PC-9 (cell line): Measurements from ENCODE around the gene LRRFIP1.

ENCODE experiments used
- EZH2 ChIP-seq: fragments of 200-600 bp; sonication (generic); IDR thresholded peaks from 2 replicates; pipeline ENCODE4 v1.8.0; 2017; ENCODE audit warnings: antibody characterized with exemption, low read depth
- TF ChIP-seq, protein P1 (sequence below): fragments of 200-600 bp; sonication (generic); conservative IDR thresholded peaks from 2 replicates; pipeline ENCODE4 v1.6.1; 2017; ENCODE audit warnings: mixed run types, antibody characterized with exemption, mild to moderate bottlenecking, moderate library complexity

DNA sequence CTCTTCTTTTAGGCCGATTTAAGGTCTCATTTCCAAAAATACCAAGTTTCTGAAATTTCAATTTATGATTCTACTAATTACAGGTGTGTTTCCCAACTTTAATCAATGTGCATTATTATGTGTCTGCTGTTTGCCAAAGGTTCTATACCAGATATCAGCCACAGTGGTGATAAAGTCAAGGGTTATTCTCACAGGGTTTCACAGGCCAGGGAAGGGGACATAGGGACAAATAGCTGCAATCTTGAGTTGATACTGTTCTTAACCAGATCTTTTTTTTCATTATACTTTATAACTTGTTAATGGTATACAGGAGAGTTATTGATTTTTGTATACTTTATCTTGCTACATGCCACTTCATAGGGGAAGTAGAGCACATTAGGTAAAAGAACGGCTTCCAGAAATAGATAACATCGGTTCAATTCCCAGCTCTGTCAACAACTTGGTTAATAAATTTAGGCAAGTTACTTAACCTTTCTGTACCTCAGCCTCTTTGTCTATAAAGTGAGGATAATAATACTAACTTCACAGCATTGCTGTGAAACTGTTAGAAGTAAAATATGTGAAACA lies 200.1 kb downstream of the LRRFIP1 start:
- TF ChIP-seq, protein P1, sequence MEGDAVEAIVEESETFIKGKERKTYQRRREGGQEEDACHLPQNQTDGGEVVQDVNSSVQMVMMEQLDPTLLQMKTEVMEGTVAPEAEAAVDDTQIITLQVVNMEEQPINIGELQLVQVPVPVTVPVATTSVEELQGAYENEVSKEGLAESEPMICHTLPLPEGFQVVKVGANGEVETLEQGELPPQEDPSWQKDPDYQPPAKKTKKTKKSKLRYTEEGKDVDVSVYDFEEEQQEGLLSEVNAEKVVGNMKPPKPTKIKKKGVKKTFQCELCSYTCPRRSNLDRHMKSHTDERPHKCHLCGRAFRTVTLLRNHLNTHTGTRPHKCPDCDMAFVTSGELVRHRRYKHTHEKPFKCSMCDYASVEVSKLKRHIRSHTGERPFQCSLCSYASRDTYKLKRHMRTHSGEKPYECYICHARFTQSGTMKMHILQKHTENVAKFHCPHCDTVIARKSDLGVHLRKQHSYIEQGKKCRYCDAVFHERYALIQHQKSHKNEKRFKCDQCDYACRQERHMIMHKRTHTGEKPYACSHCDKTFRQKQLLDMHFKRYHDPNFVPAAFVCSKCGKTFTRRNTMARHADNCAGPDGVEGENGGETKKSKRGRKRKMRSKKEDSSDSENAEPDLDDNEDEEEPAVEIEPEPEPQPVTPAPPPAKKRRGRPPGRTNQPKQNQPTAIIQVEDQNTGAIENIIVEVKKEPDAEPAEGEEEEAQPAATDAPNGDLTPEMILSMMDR: no peak
- TF ChIP-seq EZH2: no peak
